SK-N-MC (cell line): Measurements from ENCODE around the gene OSER1.
"Not testable (repeated sequence)": the region's sequence is repeated elsewhere in the genome, so short reads cannot be mapped to it uniquely, and the experiment has no call there.

ENCODE experiments used
- EZH2 ChIP-seq: fragments of 200-600 bp; sonication (generic); IDR thresholded peaks from one replicate; pipeline ENCODE4 v1.6.1; 2017; ENCODE audit warnings: antibody characterized with exemption
- POLR2AphosphoS5 ChIP-seq: IDR thresholded peaks from 2 replicates; pipeline ENCODE4 v1.6.1; 2012; ENCODE audit warnings: mild to moderate bottlenecking, low read depth, low read length, borderline replicate concordance

- not testable (repeated sequence) for TF ChIP-seq POLR2AphosphoS5, EZH2
Measured at GRCh38 chr20:44191640-44192039, 18.9 kb downstream of the OSER1 start.
